Mesendoderm (in vitro differentiated cells): ENCODE results near the gene YLPM1. TPM values are rescaled to one million over a fixed set of nuclear protein-coding genes. Genes with fewer than 3 reads are reported as not detected.

Source experiments
- DNase-seq: peaks from one replicate; pipeline ENCODE4 v3.0.0; 2013
- H2AK5ac ChIP-seq: 2 replicates; pipeline ENCODE4 v1.6.1; 2013; ENCODE audit warnings: low read length, inconsistent platforms
- H2BK120ac ChIP-seq: 2 replicates; pipeline ENCODE4 v1.6.1; 2013; ENCODE audit warnings: low read depth, mild to moderate bottlenecking, low read length, moderate library complexity, mixed read lengths
- H2BK15ac ChIP-seq: replicated peaks from 2 replicates; pipeline ENCODE4 v1.6.1; 2013; ENCODE audit warnings: low read depth, mild to moderate bottlenecking, moderate library complexity
- H2BK5ac ChIP-seq: 2 replicates; pipeline ENCODE4 v1.6.1; 2013; ENCODE audit warnings: low read length, inconsistent platforms
- H3K18ac ChIP-seq: 2 replicates; pipeline ENCODE4 v1.6.1; 2013; ENCODE audit warnings: mild to moderate bottlenecking, low read length, mixed read lengths
- H3K23ac ChIP-seq: one replicate; pipeline ENCODE4 v1.6.1; 2013; ENCODE audit warnings: low read length
- H3K27ac ChIP-seq: 2 replicates; pipeline ENCODE4 v1.5.1; 2013; ENCODE audit warnings: low read depth, mild to moderate bottlenecking, inconsistent platforms, low read length, moderate library complexity
- H3K27me3 ChIP-seq: 2 replicates; pipeline ENCODE4 v1.6.1; 2013; ENCODE audit warnings: low read length, control low read depth, mild to moderate bottlenecking, inconsistent platforms; ENCODE audit not compliant: insufficient read depth, poor library complexity
- H3K36me3 ChIP-seq: 2 replicates; pipeline ENCODE4 v1.6.1; 2013; ENCODE audit warnings: low read length, inconsistent platforms; ENCODE audit not compliant: control insufficient read depth, insufficient read depth
- H3K4ac ChIP-seq: one replicate; pipeline ENCODE4 v1.6.1; 2013; ENCODE audit warnings: low read depth, mild to moderate bottlenecking, low read length, moderate library complexity
- H3K4me1 ChIP-seq: 2 replicates; pipeline ENCODE4 v1.6.1; 2013; ENCODE audit warnings: low read depth, low read length, inconsistent platforms; ENCODE audit not compliant: control insufficient read depth
- H3K4me2 ChIP-seq: 2 replicates; pipeline ENCODE4 v1.6.1; 2013; ENCODE audit warnings: low read length
- H3K4me3 ChIP-seq: 2 replicates; pipeline ENCODE4 v1.5.1; 2013; ENCODE audit warnings: mild to moderate bottlenecking, low read length
- H3K56ac ChIP-seq: one replicate; pipeline ENCODE4 v1.6.1; 2013; ENCODE audit warnings: low read length
- H3K79me1 ChIP-seq: 2 replicates; pipeline ENCODE4 v1.6.1; 2013; ENCODE audit warnings: low read length, inconsistent platforms
- H3K79me2 ChIP-seq: 2 replicates; pipeline ENCODE4 v1.6.1; 2013; ENCODE audit warnings: mild to moderate bottlenecking, low read length; ENCODE audit not compliant: control insufficient read depth, insufficient read depth
- H3K9ac ChIP-seq: 2 replicates; pipeline ENCODE4 v1.6.1; 2013; ENCODE audit warnings: low read length, inconsistent platforms
- H4K5ac ChIP-seq: one replicate; pipeline ENCODE4 v1.6.1; 2013; ENCODE audit warnings: low read length
- H4K8ac ChIP-seq: one replicate; pipeline ENCODE4 v1.6.1; 2013; ENCODE audit warnings: low read depth, mild to moderate bottlenecking, control low read depth, low read length, moderate library complexity
- WGBS: extraction: QIAGEN DNeasy Blood & Tissue Kit; methylation state at CpG from one replicate; pipeline ENCODE4 v1.1.7; 2013; ENCODE audit warnings: low lambda C conversion rate, missing lambda C conversion rate; ENCODE audit not compliant: insufficient coverage; ENCODE audit errors: extremely low coverage; 5-methylcytosine and 5-hydroxymethylcytosine counted together
- polyA plus RNA-seq, 2 experiments: library from polyadenylated mRNA; stranded (reverse); fragments of 200-250 nt; gene quantifications; one replicate each; pipeline ENCODE4 v1.2.3, GENCODE V29; 2013

Gene YLPM1, protein sequence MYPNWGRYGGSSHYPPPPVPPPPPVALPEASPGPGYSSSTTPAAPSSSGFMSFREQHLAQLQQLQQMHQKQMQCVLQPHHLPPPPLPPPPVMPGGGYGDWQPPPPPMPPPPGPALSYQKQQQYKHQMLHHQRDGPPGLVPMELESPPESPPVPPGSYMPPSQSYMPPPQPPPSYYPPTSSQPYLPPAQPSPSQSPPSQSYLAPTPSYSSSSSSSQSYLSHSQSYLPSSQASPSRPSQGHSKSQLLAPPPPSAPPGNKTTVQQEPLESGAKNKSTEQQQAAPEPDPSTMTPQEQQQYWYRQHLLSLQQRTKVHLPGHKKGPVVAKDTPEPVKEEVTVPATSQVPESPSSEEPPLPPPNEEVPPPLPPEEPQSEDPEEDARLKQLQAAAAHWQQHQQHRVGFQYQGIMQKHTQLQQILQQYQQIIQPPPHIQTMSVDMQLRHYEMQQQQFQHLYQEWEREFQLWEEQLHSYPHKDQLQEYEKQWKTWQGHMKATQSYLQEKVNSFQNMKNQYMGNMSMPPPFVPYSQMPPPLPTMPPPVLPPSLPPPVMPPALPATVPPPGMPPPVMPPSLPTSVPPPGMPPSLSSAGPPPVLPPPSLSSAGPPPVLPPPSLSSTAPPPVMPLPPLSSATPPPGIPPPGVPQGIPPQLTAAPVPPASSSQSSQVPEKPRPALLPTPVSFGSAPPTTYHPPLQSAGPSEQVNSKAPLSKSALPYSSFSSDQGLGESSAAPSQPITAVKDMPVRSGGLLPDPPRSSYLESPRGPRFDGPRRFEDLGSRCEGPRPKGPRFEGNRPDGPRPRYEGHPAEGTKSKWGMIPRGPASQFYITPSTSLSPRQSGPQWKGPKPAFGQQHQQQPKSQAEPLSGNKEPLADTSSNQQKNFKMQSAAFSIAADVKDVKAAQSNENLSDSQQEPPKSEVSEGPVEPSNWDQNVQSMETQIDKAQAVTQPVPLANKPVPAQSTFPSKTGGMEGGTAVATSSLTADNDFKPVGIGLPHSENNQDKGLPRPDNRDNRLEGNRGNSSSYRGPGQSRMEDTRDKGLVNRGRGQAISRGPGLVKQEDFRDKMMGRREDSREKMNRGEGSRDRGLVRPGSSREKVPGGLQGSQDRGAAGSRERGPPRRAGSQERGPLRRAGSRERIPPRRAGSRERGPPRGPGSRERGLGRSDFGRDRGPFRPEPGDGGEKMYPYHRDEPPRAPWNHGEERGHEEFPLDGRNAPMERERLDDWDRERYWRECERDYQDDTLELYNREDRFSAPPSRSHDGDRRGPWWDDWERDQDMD (N-terminal part only)
- polyA plus RNA-seq (2013, experiment 1 of 2): 34.1 TPM
- polyA plus RNA-seq (2013, experiment 2 of 2): 33.1 TPM

DNA sequence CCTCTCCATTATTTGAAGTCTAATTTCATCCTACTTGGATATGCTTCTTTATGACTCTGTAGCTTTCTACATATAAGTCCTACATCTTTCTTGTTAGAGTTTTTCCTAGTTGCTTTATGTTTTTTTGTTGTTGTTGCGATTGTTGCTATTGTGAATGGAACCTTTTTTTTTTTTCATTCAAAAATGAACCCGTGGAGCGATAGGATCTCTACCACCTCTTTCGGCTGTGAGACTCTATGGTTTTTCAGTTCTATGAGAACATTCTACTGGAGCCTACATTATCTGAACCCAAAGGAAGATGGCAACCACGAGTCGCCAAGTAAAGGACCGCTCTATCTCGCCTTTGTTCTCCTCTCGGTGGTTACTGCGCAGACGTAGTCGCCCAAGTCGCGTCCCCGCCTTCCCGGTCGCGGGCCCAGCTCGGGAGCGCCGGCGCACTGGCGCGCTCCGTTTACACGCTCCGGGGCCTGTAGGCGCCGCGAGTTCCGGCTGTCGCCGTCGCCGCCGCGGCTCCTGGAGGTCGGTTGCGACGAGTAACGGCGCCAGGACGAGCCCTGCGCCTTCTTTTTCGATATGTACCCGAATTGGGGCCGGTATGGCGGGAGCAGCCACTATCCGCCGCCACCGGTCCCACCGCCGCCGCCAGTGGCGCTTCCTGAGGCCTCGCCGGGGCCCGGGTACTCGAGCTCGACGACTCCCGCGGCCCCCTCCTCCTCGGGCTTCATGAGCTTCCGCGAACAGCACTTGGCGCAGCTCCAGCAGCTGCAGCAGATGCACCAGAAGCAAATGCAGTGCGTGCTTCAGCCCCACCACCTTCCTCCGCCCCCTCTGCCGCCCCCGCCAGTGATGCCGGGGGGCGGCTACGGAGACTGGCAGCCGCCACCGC lies at the start of gene YLPM1:
Gene YLPM1 (plus strand): TSS at position 400 of the 886 bp plus-strand sequence. CDS start 174 bp downstream, at position 574.
- H3K27ac ChIP-seq: peak within 1 kb of the TSS; percentile 3
- H3K79me2 ChIP-seq: peaks cover 44% of the 10 kb centered on the region
- peak within 1 kb of the TSS; percentile 91 for H3K9ac ChIP-seq
- peak within 1 kb of the TSS; percentile 51 for H2AK5ac ChIP-seq
- H3K56ac ChIP-seq: peak within 1 kb of the TSS; percentile 97
- peak within 1 kb of the TSS; percentile 77 for H3K4ac ChIP-seq
- peak within 1 kb of the TSS; percentile 85 for H2BK15ac ChIP-seq
- no peaks in the 10 kb centered on the region for H3K36me3 ChIP-seq
- no peak within 1 kb of the TSS for H2BK120ac ChIP-seq
- peak within 1 kb of the TSS; percentile 87 for H3K18ac ChIP-seq
- DNase-seq: peak; percentile 98
- H3K79me1 ChIP-seq: no peaks in the 10 kb centered on the region
- peak within 1 kb of the TSS; percentile 78 for H3K4me3 ChIP-seq
- no CpG with 5 or more reads among the region's 76 CpGs for WGBS
- peak within 1 kb of the TSS; percentile 93 for H4K8ac ChIP-seq
- H3K4me2 ChIP-seq: peak within 1 kb of the TSS; percentile 41
- H4K5ac ChIP-seq: peak within 1 kb of the TSS; percentile 100
- H3K4me1 ChIP-seq: peaks cover 10% of the 10 kb centered on the region
- H3K27me3 ChIP-seq: no peaks in the 10 kb centered on the region
- H2BK5ac ChIP-seq: peak within 1 kb of the TSS; percentile 42
- H3K23ac ChIP-seq: peak within 1 kb of the TSS; percentile 97

DNA sequence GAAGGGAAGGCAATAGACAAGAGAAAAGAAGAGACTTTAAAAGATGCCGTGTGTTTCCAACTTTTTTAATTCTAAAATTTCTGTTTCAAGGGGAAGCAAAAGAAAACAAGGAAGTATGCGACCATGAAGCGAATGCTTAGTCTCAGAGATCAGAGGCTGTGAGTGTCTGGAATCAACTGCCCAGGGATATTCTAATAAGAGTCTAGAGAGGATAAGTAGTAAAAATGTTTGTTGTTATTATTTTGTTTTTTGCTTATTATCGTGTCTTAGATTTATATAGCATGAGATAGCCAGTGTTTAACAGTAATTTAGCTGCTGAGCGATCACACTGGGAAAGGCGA lies 49.8 kb upstream of the YLPM1 start:
- Histone ChIP-seq H4K8ac (peak overlapping the region; percentile 98), H3K79me1 (peaks cover 14% of the 10 kb centered on the region), H3K27ac (no peak overlapping the region), H3K4ac (no peak overlapping the region), H3K9ac (peak overlapping the region; percentile 82), H2BK15ac (no peak overlapping the region), H3K4me3 (peak overlapping the region; percentile 100), H2BK120ac (no peak overlapping the region), H3K18ac (no peak overlapping the region), H3K36me3 (no peaks in the 10 kb centered on the region), H4K5ac (peak overlapping the region; percentile 91), H2AK5ac (no peak overlapping the region), H3K4me1 (peaks cover 1% of the 10 kb centered on the region), H3K79me2 (peaks cover 33% of the 10 kb centered on the region), H3K56ac (peak overlapping the region; percentile 89), H3K23ac (no peak overlapping the region), H2BK5ac (no peak overlapping the region), H3K4me2 (peak overlapping the region; percentile 53), H3K27me3 (no peaks in the 10 kb centered on the region)
- no CpG with 5 or more reads among the region's 6 CpGs for WGBS
- no peak for DNase-seq

DNA sequence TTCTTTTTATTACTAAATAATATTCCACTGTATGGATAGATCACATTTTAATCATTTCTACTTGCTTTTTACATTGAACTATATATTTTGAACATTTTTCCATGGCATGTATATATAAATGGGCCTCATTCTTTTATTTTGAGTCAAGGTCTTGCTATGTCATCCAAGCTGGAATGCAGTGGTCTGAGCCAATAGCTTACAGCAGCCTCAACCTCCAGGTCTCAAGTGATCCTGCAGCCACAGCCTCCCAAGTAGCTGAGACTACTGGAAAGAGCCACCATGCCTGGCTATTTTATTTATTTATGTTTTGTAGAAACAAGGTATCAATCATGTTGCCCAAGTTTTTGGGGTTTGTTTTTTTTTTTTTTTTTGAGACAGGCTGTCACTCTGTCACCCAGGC lies 42.6 kb upstream of the YLPM1 start:
- Histone ChIP-seq H4K8ac (no peak overlapping the region), H4K5ac (no peak overlapping the region), H3K36me3 (no peaks in the 10 kb centered on the region), H3K79me2 (no peaks in the 10 kb centered on the region), H2BK15ac (no peak overlapping the region), H3K23ac (no peak overlapping the region), H3K4me1 (no peaks in the 10 kb centered on the region), H3K4ac (no peak overlapping the region), H2BK120ac (no peak overlapping the region), H3K79me1 (no peaks in the 10 kb centered on the region), H3K9ac (no peak overlapping the region), H3K27me3 (no peaks in the 10 kb centered on the region), H3K4me2 (no peak overlapping the region), H3K56ac (no peak overlapping the region), H2AK5ac (no peak overlapping the region), H3K18ac (no peak overlapping the region), H2BK5ac (no peak overlapping the region), H3K4me3 (no peak overlapping the region), H3K27ac (no peak overlapping the region)
- DNase-seq: no peak

DNA sequence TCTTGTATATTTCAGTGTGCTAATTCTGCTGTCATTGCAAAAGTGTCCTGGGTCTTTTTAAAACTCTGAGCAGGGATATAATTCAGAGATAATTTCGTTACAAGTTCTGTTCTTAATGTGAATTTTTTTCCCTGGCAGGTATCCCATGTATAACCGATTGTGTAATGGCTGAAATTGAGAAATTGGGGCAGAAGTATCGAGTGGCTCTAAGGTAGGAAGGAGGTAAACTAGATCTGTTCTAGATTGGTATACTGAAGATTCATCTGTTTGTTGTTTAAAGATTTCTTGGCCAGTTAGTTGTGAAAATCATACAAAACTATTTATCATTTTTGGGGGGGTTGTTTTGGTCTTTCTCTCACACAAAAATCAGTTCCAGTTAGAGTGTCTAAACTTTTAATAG lies 40.0 kb upstream of the YLPM1 start:
- Histone ChIP-seq H4K8ac (no peak overlapping the region), H3K4me1 (no peaks in the 10 kb centered on the region), H3K27me3 (no peaks in the 10 kb centered on the region), H3K36me3 (no peaks in the 10 kb centered on the region), H3K4me3 (no peak overlapping the region), H3K9ac (no peak overlapping the region), H3K4ac (no peak overlapping the region), H3K18ac (no peak overlapping the region), H2BK5ac (no peak overlapping the region), H3K79me1 (no peaks in the 10 kb centered on the region), H2BK15ac (no peak overlapping the region), H3K4me2 (no peak overlapping the region), H4K5ac (no peak overlapping the region), H2AK5ac (no peak overlapping the region), H2BK120ac (no peak overlapping the region), H3K56ac (no peak overlapping the region), H3K27ac (no peak overlapping the region), H3K79me2 (no peaks in the 10 kb centered on the region), H3K23ac (no peak overlapping the region)
- DNase-seq: no peak
- no CpG with 5 or more reads among the region's 3 CpGs for WGBS

DNA sequence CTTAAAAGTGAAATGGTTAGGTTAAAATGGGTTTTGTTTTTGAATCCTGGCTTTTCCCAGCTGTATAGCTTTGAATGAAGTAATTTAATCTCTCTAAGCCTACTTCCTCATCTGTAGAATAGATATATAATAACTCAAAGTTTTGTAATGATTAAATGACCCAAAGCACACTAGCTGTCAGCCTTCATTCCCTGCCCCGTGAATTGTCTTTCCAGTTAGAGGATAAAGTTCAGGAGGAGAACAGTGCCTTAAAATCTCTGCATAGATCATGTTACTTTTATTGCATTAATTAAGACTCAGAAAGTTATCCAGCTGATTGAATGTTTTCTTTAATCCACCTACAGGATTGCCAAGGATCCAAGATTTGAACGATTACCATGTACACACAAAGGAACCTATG lies 30.7 kb upstream of the YLPM1 start:
- Histone ChIP-seq H3K4ac (no peak overlapping the region), H4K8ac (no peak overlapping the region), H3K27me3 (no peaks in the 10 kb centered on the region), H2BK15ac (no peak overlapping the region), H2BK5ac (no peak overlapping the region), H3K23ac (no peak overlapping the region), H3K27ac (no peak overlapping the region), H2AK5ac (no peak overlapping the region), H3K36me3 (no peaks in the 10 kb centered on the region), H3K18ac (no peak overlapping the region), H3K79me1 (no peaks in the 10 kb centered on the region), H3K4me2 (no peak overlapping the region), H3K79me2 (no peaks in the 10 kb centered on the region), H3K56ac (no peak overlapping the region), H3K4me1 (no peaks in the 10 kb centered on the region), H3K9ac (no peak overlapping the region), H3K4me3 (no peak overlapping the region), H2BK120ac (no peak overlapping the region), H4K5ac (no peak overlapping the region)
- DNase-seq: no peak
- whole genome bisulfite sequencing: no CpG with 5 or more reads among the region's 2 CpGs
